Measurements from ENCODE around the gene IFNL3. TPM values are rescaled to one million over a fixed set of nuclear protein-coding genes. Genes with fewer than 3 reads are reported as not detected.
A peak's percentile ranks its signal among the peaks of the same experiment; 100 is the strongest.

The IFNL3 gene
- total and polyA plus RNA-seq, 2 of the 13 experiments (the other 11 are each of a cell fraction or from before 2014, with no cell fraction given): not detected

DNA sequence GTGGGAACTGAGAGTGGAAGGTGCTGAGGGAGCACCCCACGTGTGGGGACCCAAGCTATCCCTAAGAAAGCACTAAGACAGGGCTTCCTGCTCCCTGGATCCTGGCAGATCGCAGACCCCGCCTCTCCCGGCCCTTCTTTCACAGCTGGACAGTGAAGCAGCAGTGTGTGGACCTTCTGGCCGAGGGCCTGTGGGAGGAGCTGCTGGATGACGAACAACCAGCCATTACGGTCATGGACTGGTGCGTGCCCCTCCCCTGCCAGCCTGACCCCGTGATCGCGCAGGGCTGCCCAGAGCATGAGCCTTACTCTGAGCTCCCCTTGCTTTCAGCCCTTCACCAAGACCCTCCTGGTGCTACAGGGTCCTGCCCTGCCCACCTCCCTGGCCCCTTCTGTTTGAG lies 45.8 kb downstream of the IFNL3 start:
- H3K79me2 ChIP-seq (ENCODE audit: insufficient read depth, low read length): no peaks in the 10 kb centered on the region
- no peaks in the 10 kb centered on the region for H3K36me3 ChIP-seq (replicated peaks in 1 of 2; ENCODE audit: control insufficient read depth in 1 of 2, insufficient read depth in 2 of 2, low read length in 2 of 2)
- H3K27ac ChIP-seq (ENCODE audit: extremely low read length, insufficient read depth, low read length): no peak overlapping the region
- intact Hi-C loops (cut with micrococcal nuclease; ENCODE audit: unreplicated experiment): no loop called here
- peaks cover 13% of the 10 kb centered on the region for H3K4me1 ChIP-seq (ENCODE audit: insufficient read depth, low read length)
- ChIA-PET POLR2A (interaction anchor here (1.4 to 1.6 kb wide), 2 partner anchors 54 to 192 kb away, joined by 3 to 5 read pairs; partner anchors contain the start of genes MED29 and PAF1), CTCF (ENCODE audit: low intra/inter-chr PET ratio, low total read pairs) (no interaction called here)
- no peaks in the 10 kb centered on the region for H3K9me3 ChIP-seq (ENCODE audit: low read length)
- no peaks in the 10 kb centered on the region for H4K20me1 ChIP-seq (ENCODE audit: insufficient read depth, low read length)
- in situ Hi-C loops (cut with HindIII; ENCODE audit: extremely low pct_ligation_motif_present, low pct_unique_long_range_greater_than_20kb): no loop called here
- peak overlapping the region; percentile 45 for H3K4me2 ChIP-seq (ENCODE audit: low read depth, low read length)
- peak; percentile 63 for ATAC-seq
- H2AFZ ChIP-seq (ENCODE audit: low read length): no peak overlapping the region
- BruUV-seq (replicated peaks): no TSS peak
- H3K27me3 ChIP-seq (ENCODE audit: control insufficient read depth in 1 of 2, insufficient read depth in 2 of 2, low read length in 2 of 2): peaks cover 9 to 63% of the 10 kb centered on the region in 2 experiments
- TF ChIP-seq ZNF709 (CRISPR knock-in tag; IDR thresholded peaks at IDR 0.05) (no peak), ZNF768 (CRISPR knock-in tag; IDR thresholded peaks at IDR 0.05) (no peak)
- TF ChIP-seq, protein P1, sequence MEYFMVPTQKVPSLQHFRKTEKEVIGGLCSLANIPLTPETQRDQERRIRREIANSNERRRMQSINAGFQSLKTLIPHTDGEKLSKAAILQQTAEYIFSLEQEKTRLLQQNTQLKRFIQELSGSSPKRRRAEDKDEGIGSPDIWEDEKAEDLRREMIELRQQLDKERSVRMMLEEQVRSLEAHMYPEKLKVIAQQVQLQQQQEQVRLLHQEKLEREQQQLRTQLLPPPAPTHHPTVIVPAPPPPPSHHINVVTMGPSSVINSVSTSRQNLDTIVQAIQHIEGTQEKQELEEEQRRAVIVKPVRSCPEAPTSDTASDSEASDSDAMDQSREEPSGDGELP (IDR thresholded peaks at IDR 0.05; ENCODE audit: borderline replicate concordance, low read depth): peak; percentile 26; the same call in 1 of the 2 replicates
- TF ChIP-seq, protein P2, sequence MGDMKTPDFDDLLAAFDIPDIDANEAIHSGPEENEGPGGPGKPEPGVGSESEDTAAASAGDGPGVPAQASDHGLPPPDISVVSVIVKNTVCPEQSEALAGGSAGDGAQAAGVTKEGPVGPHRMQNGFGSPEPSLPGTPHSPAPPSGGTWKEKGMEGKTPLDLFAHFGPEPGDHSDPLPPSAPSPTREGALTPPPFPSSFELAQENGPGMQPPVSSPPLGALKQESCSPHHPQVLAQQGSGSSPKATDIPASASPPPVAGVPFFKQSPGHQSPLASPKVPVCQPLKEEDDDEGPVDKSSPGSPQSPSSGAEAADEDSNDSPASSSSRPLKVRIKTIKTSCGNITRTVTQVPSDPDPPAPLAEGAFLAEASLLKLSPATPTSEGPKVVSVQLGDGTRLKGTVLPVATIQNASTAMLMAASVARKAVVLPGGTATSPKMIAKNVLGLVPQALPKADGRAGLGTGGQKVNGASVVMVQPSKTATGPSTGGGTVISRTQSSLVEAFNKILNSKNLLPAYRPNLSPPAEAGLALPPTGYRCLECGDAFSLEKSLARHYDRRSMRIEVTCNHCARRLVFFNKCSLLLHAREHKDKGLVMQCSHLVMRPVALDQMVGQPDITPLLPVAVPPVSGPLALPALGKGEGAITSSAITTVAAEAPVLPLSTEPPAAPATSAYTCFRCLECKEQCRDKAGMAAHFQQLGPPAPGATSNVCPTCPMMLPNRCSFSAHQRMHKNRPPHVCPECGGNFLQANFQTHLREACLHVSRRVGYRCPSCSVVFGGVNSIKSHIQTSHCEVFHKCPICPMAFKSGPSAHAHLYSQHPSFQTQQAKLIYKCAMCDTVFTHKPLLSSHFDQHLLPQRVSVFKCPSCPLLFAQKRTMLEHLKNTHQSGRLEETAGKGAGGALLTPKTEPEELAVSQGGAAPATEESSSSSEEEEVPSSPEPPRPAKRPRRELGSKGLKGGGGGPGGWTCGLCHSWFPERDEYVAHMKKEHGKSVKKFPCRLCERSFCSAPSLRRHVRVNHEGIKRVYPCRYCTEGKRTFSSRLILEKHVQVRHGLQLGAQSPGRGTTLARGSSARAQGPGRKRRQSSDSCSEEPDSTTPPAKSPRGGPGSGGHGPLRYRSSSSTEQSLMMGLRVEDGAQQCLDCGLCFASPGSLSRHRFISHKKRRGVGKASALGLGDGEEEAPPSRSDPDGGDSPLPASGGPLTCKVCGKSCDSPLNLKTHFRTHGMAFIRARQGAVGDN (CRISPR knock-in tag; IDR thresholded peaks at IDR 0.05): peak; percentile 36; the same call in 1 of the 2 replicates
- FAIRE-seq: no peak
- H3K4me3 ChIP-seq (replicated peaks in 1 of 3; ENCODE audit: insufficient read depth in 1 of 3, low read depth in 2 of 3, low read length in 3 of 3): peak overlapping the region in 1 of 3 experiments; percentile 28; a peak in 1 of 6 replicates
- WGBS (ENCODE audit: low lambda C conversion rate): 0% methylated on average over 5 of the region's 11 CpGs
- no peak overlapping the region for H3K9ac ChIP-seq (ENCODE audit: insufficient read depth, low read depth, low read length)
- DNase-seq (ENCODE audit: low spot score): peak; percentile 35
